Measurements from ENCODE around the gene AFDN. TPM values are rescaled to one million over a fixed set of nuclear protein-coding genes. Genes with fewer than 3 reads are reported as not detected.

AFDN gene
- 10 to 100 TPM in 11 of 12 donors, not detected in 1; 25.7 to 89.7 (median 48.4) TPM for polyA plus RNA-seq (ENCODE audit: insufficient read length in 12 of 12)
- long read RNA-seq, donor 1, transcript AFDN-213 (3 exons, 606 nt): minor isoform, 7 of 70 reads
- long read RNA-seq, donor 1, transcript AFDN-219 (2 exons, 686 nt): major isoform, 10 of 70 reads
- long read RNA-seq, donor 1, transcript AFDN-220 (2 exons, 1,257 nt): minor isoform, 5 of 70 reads
- long read RNA-seq, donor 1, partial matches to known transcripts: 43 of 70 reads
- long read RNA-seq, donor 1, other reads (novel, unspliced or antisense): 0 of 70 reads
- long read RNA-seq, donor 2, partial matches to known transcripts: 5 of 8 reads
- long read RNA-seq, donor 2, other reads (novel, unspliced or antisense): 0 of 8 reads
- long read RNA-seq, donor 3, partial matches to known transcripts: 0 of 2 reads
- long read RNA-seq, donor 3, other reads (novel, unspliced or antisense): 0 of 2 reads
- long read RNA-seq, donor 4, partial matches to known transcripts: 0 of 2 reads
- long read RNA-seq, donor 4, other reads (novel, unspliced or antisense): 0 of 2 reads
- long read RNA-seq, donor 5, partial matches to known transcripts: 0 of 8 reads
- long read RNA-seq, donor 5, other reads (novel, unspliced or antisense): 0 of 8 reads
- long read RNA-seq, donor 6, partial matches to known transcripts: 0 of 2 reads
- long read RNA-seq, donor 6, other reads (novel, unspliced or antisense): 0 of 2 reads
- long read RNA-seq, donor 7, partial matches to known transcripts: 0 of 1 reads
- long read RNA-seq, donor 7, other reads (novel, unspliced or antisense): 0 of 1 reads
- long read RNA-seq, donor 8, partial matches to known transcripts: 0 of 5 reads
- long read RNA-seq, donor 8, other reads (novel, unspliced or antisense): 0 of 5 reads
- long read RNA-seq, donor 9: 0 reads
- long read RNA-seq, donor 10, partial matches to known transcripts: 0 of 2 reads
- long read RNA-seq, donor 10, other reads (novel, unspliced or antisense): 0 of 2 reads
- long read RNA-seq, donor 11, partial matches to known transcripts: 0 of 2 reads
- long read RNA-seq, donor 11, other reads (novel, unspliced or antisense): 0 of 2 reads

GRCh38 chr6:167826896-167827582, at the start of gene AFDN:
TSS of gene AFDN (plus strand) at chr6:167826911. CDS start at chr6:167827133, 222 bp downstream.
- DNase-seq: peak; percentile 13

GRCh38 chr6:167778497-167779128, 48.1 kb upstream of the AFDN start:
- no peak for DNase-seq

DNA sequence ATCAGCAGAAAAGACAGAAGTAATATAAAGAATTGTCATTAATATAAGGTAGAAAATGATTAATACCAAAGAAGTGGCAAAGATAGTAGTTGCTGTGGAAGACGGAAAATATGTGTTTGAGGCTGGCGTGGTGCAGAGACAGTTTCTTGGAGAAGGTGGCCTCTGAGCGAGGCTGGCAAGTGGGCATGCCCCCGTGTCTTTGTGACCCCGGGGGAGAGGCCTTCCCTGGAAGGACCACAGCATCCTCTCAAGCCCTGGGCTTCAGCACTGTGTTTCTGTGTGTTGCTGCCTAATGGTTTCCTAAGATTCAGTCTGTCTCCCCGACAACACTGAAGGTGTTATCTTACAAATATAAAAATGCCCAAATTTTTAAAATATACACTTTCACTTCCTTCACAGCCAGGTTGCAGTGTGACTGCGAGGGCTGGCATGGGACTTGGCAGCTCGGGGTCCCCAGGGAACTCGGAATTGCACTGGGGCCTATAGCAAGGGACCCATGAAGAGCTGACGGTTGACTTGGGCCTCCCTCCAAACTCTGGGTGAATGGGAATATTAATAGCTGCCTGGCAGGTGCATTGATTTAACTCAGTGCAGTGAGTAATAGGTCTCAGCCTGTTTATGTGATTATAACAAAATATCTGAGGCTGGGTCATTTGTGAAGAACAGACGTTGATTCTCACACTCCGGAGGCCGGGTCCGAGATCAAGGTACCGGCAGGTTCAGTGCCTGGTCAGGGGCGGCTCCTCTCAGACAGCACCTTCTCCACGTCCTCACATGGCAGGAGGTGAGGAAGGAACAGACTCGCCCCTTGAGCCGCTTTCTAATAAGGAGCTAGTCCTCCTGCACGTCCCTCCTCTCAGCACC, 47.4 kb upstream of the AFDN start:
- DNase-seq: no peak

DNA sequence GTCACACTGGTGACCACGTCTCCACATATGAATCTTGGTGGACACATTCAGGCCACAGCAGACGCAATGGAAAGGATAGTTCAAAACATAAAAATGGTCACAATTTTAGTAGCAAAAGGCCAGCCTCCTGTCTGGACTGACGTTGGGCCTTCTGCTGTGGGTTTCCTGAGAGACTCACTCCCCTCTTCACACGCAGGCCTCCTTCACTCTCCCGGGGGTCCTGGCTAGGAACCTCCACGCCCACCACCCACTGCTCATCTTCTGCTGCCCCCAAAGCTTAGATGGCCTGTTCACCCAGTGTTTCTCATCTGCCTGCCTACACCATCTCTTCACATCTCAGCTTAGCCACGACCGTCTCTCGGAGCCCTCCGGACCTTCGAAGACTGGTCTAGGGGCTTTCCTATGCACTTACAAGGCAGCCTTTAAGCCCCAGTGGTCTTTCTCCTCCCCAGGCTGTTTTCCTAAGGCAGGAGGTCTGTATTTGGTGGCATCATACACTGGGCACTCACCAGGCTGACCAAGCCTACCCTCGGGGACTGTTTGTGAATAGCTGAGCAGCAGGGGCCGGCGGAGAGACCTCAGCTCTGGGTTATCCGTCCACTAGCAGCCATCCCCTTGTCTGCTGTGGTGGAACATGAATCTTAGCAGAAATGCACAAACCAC, 46.6 kb upstream of the AFDN start:
- DNase-seq: no peak

DNA sequence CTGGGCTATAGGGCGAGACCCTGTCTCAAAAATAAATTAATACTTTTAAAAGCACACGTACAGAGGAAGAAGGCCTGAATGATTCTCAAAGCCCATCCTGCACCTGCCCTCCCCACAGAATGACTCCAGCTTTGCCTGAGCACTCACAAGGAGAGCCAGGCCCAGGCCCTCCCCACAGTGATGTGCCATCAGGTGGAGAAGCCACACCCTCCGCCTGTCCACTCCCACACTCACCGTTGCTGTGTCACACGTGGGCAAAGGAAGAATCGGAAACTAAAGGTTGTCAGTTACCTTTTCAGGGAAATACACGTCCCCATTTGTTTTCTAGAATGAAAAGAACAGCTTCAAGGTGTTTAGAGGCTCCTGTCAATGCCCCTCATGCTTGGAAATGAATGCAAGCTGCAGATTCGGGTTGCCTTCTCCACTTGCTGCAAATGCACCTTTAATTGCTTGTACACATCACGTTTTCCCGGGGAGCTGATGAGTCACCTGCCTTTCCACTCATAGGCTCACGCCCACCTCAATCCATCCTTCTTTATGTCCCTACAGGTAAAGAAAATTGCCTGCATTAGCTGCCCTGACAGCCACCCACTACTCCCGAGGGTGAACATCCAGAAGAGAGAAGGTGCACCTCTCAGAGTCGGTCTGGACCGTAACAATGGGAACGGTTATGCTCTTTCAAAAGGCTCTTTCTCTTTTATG, 45.5 kb upstream of the AFDN start:
- no peak for DNase-seq

DNA sequence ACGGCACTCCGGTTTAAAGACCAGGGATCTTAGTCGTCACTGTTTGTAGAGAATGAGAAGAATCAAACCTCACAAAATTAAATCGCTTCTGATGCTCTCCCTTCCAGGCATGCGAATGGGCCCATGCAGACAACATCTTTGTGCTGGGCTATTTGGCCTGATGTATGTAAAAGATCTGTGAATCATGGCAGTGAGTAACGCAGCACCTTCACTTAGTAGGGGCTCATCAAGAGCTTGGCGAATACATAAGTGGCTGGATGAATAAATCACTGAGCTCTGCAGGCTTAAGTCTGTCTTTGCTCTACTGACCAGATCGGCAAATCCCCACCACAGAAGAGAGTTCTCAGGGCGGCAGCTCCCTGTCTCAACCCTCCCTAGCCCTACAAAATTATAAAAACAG, 44.8 kb upstream of the AFDN start:
- no peak for DNase-seq

DNA sequence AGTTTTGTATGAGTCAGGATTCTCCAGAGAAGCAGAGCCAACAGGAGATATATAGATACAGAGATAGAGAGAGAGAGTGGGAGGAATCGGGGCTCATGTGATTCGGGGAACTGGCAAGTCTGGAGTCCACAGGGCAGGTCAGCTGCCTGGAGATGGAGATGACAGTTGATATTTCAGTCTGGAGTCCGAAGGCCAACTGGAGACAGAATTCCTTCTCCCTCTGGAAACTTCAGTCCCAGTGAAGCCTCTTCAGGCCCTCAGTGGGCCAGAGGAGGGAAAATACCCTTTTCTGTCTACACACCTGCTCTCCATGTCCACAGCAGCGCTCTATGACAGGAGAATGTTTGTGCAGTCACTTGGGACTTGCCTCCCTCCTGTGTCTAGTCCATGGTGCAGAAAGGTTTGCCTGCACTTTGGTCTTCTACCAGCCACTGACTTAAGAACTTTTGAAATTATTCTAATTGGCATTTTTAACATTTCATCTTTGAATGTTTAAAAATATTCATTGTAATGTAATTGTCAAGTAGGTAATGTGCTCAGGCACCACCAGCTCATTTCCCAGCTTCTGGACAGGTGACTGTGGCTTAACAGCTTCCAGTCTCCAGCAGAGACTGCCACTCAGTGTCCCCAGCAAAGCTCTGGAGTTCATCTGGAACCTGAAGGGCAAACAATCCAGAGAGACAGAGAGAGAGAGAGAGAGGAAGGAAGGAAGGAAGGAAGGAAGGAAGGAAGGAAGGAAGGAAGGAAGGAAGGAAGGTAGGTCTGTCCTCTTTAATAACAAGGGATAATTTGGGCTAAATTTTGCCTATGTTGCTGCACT, 43.8 kb upstream of the AFDN start:
- no peak for DNase-seq

- DNase-seq: peak; percentile 13
Measured at GRCh38 chr6:167786853-167787675, 39.6 kb upstream of the AFDN start.

DNA sequence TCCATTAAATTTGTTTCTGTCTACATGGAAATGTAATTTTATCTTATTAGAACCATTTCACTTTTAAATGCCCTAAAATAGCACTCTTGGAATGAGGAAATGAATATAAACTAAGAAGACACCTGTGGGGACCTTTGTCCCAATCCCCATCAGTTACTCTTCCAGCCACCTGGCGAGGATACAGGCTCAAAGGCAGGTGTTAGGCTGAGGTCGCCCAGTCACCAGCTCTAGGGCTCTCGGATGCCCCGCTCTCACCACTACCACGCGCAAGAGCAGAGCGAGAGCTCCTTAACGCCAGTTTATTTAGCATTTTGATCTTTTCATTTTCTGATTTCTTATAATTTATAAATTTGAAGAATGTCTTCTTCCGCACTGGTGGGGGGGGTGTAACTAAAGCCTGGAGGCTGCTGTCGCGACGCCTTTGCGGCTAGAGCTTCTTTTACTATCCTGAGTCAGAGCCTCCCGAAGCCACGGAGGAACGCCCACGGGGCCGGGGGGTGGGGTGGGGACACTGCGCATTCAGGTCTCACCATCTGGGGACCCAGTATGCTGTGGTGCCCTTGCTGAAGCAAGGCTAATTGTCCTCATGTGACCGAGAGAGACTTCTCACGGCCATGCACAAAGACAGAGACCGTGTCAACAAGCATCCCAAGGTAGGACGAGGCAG, 38.7 kb upstream of the AFDN start:
- no peak for DNase-seq

DNA sequence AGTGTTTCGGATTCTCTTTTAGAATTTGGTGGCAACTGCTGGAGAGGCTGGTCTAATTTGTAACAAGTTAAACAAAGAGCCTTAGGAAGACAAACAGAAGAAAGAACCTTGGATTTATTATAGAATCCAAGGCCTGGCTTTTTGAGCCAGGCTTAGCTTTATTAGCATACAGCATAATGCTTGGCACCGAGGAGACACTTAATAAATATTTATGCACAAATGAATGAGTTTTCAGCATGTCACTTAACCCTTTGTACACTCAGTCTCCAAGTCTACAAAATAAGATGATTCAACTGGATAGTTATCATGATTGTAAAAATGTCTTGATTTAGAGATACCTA, 38.2 kb upstream of the AFDN start:
- no peak for DNase-seq

DNA sequence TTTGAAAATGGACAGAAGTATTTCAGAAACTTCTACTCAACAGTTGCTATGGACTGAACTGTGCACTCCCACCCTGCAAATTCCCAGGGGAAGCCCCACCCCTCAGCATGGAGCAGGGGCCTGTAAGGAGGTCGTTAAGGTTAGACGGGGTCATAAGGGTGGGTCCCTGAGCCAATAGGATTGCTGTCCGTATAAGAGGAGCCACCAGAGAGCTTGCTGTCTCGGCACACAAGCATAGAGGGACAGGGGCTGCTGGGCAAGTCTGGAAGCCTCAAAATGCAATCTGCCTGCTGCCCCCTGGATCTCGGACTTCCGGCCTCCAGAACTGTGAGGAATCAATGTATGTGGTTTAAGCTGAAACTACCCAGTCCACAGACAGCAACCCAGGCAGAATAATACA, 37.4 kb upstream of the AFDN start:
- no peak for DNase-seq

DNA sequence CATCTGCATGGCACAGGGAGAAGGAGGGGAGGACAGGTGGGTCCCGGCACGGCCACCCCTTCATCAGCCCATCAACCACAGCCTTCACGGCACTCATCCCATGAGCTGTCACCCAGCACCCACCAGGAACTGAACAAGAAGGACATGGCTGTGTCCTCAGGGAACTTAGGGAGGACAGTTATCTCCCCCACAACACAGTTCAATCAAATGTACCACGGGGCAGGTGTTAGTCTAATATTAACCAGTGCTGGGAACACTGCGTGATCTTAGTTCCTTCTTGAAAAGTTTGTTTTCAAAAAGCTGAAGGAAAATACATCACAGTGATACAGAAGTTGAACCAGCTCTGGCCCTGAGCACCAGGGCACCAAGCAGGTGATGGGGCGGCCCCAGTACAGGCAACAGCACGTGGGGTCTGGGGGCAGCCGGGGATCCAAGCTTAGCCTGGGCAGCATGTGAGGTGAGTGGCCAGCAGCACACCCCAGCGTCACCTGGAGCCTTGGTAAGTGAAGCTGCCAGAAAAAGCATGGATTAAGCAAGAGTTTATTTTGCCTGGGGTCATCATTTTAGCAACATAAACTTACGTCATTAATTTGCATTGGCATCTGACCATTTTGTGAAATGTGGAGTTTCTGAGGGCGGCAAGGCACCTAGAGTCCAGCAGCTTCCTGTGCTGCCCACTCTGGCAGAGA, 35.5 kb upstream of the AFDN start:
- no peak for DNase-seq

- DNase-seq: no peak
Measured at GRCh38 chr6:167791780-167792478, 34.8 kb upstream of the AFDN start.

GRCh38 chr6:167793421-167793820, 33.3 kb upstream of the AFDN start:
- no peak for DNase-seq

Measured in muscle of arm (tissue), 14 donors.